HG02759 (cell line): Measurements from ENCODE around the gene ATXN3L.

Experiments
- ATAC-seq: cut with Tn5 transposase; IDR thresholded peaks from one replicate; pipeline ENCODE4 v1.9.1; 2021; ENCODE audit warnings: mild to moderate bottlenecking, moderate library complexity; ENCODE audit not compliant: unreplicated experiment

ATXN3L gene

DNA sequence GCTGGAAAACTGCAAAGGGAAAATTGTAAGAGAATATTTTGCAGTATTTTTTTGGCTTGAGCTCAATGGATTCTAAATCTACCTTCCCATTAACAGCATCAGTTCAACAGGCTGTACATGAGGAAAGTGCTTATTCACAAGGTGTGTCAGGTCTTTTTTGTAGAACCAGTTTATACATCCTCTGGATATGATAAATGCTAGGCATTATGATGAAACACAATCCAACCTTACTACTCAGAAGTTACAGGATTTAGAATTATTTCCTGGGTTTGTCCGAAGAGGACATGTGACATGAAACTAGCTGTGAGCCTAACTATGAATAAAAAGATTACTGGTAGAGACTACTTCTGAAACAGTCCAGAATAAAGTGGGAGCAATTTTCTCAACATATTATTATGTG is 49.5 kb downstream of the ATXN3L start:
- no peak for ATAC-seq

DNA sequence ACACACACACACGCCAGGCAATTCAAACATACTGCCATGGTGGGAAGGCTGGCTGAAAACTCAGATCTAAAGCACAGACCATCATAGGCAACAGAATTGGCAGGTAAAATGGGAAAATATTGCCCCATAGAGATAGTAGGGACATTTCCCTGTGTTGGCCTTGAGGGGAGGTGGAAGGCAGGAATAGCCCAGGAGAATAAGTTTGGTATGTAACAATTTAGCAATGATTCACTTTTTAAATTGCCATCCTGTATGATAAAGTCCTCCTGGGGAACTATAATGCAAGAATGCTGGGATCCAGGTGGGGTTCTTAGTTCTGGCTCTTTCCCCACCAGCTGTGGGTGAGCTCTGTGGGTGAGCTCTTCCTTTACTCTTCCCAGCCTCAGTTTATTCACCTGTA is 51.0 kb downstream of the ATXN3L start:
- ATAC-seq, result no peak
